Activated T-helper 1 cell treated with anti-CD3 and anti-CD28 coated beads, Interleukin-12 subunit alpha, Interleukin-12 subunit beta, Interleukin-2, Interleukin-4 antibody, amounts not matched to agents 30 ng/mL and 10 ng/mL and 1 ng/mL, durations not matched to agents 14 hours and 24 hours and 36 hours (primary cell): ENCODE measurements around the gene NPY. TPM values are rescaled to one million over a fixed set of nuclear protein-coding genes. Genes with fewer than 3 reads are reported as not detected.
"Not testable (repeated sequence)": the region's sequence is repeated elsewhere in the genome, so short reads cannot be mapped to it uniquely, and the experiment has no call there.

Experiments
- DNase-seq: peaks from one replicate; pipeline ENCODE4 v3.0.0; 2021; ENCODE audit warnings: low spot score
- H3K27ac Mint-ChIP-seq: one replicate; pipeline ENCODE4 v1.8.0; 2021; ENCODE audit warnings: mild to moderate bottlenecking, mixed read lengths
- H3K27me3 Mint-ChIP-seq: one replicate; pipeline ENCODE4 v1.8.0; 2022; ENCODE audit warnings: mild to moderate bottlenecking, moderate library complexity, mixed read lengths; ENCODE audit not compliant: insufficient read depth
- H3K36me3 Mint-ChIP-seq: one replicate; pipeline ENCODE4 v1.8.0; 2021; ENCODE audit warnings: low read depth, mixed read lengths
- H3K4me1 Mint-ChIP-seq: one replicate; pipeline ENCODE4 v1.8.0; 2021; ENCODE audit warnings: low read depth, mixed read lengths
- H3K4me3 Mint-ChIP-seq: one replicate; pipeline ENCODE4 v1.8.0; 2021; ENCODE audit warnings: mild to moderate bottlenecking, moderate library complexity, mixed read lengths
- H3K9me3 Mint-ChIP-seq: one replicate; pipeline ENCODE4 v1.8.0; 2021; ENCODE audit warnings: mixed read lengths
- intact Hi-C: fragments of 100-400 bp; cut with micrococcal nuclease; formaldehyde crosslinking; loops from one replicate; pipeline ENCODE4 v1.15.1; 2024
- total RNA-seq: library from RNA; stranded (reverse); gene quantifications from 2 replicates; pipeline ENCODE4 v1.2.3, GENCODE V29; 2022

The NPY gene
- total RNA-seq = not detected in 2 replicates

- no peak for DNase-seq
- H3K4me3 Mint-ChIP-seq = peak within 1 kb of the TSS; percentile 65
- intact Hi-C loops = loop anchor here (10.0 kb wide), 1 partner anchor 1581 kb away; no protein-coding TSS in a partner anchor
- H3K9me3 Mint-ChIP-seq = no peaks in the 10 kb centered on the region
- no peak within 1 kb of the TSS for H3K27ac Mint-ChIP-seq
- peaks cover 5% of the 10 kb centered on the region for H3K4me1 Mint-ChIP-seq
- no peaks in the 10 kb centered on the region for H3K36me3 Mint-ChIP-seq
- peaks cover 53% of the 10 kb centered on the region for H3K27me3 Mint-ChIP-seq
Measured at GRCh38 chr7:24283897-24284698, at the start of gene NPY. Gene NPY (plus strand): TSS chr7:24284190. CDS start chr7:24285241, 1,051 bp downstream.

DNA sequence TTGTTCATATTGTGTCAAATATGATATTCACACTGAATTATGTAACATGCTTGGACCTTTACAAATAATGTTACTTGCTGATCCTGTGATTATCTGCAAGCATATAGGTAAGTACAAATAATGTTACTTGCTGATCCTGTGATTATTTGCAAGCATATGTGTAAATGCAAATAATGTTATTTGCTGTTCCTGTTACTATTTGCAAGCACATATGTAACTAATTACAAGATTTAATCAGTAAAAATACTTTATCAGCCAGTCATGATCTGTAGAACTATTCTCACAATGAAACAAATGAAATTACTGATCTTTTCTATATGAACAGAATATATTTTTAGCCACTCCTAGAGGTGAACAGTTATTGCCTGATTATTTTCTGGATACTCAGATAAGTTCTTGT, 44.7 kb upstream of the NPY start:
- peaks cover 9% of the 10 kb centered on the region for H3K27me3 Mint-ChIP-seq
- intact Hi-C loops = no loop called here
- no peak overlapping the region for H3K27ac Mint-ChIP-seq
- no peaks in the 10 kb centered on the region for H3K9me3 Mint-ChIP-seq
- H3K36me3 Mint-ChIP-seq = no peaks in the 10 kb centered on the region
- no peak for DNase-seq
- no peaks in the 10 kb centered on the region for H3K4me1 Mint-ChIP-seq
- no peak overlapping the region for H3K4me3 Mint-ChIP-seq

DNA sequence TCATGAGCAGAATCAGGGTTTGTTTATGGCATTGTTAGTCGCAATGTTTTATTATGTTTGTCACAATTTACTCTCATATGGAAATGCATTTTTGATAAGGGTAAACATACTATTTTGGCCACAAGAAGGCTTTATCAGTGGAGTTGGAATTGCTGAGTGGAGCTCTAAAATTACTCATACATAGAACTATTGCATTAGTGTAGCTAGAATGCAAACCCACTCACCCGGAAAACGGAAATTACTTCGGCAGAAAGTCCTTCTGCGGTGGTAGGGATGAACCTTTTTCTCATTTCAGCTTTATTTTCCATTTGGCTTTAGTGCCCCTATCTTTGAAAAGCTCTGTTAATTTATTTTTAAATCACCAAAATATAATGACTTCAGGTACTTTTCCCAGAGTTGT, 42.8 kb upstream of the NPY start:
- Mint-ChIP-seq H3K4me3 (no peak overlapping the region), H3K9me3 (no peaks in the 10 kb centered on the region), H3K4me1 (no peaks in the 10 kb centered on the region), H3K27ac (no peak overlapping the region), H3K36me3 (no peaks in the 10 kb centered on the region), H3K27me3 (peaks cover 9% of the 10 kb centered on the region)
- DNase-seq = no peak
- intact Hi-C loops = no loop called here

DNA sequence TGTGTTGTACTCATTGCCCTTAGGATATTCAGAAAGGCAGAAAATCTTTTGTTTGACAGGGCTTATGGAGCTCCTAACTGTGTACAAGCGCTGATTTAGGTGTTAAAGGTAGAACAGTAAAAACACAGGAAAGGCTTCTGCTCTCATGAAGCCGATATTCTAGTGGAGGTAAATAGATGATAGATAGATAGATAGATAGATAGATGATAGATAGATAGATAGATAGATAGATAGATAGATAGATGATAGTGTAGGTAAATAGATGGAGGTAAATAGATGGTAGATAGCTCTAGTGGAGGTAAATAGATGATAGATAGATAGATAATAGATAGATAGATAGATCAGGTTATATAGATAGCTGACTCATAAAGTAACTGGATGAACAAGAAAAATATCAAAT, 39.4 kb upstream of the NPY start:
- Mint-ChIP-seq H3K36me3 (no peaks in the 10 kb centered on the region), H3K27ac (no peak overlapping the region), H3K4me3 (no peak overlapping the region), H3K4me1 (no peaks in the 10 kb centered on the region), H3K9me3 (no peaks in the 10 kb centered on the region), H3K27me3 (peaks cover 9% of the 10 kb centered on the region)
- no peak for DNase-seq
- intact Hi-C loops = no loop called here

GRCh38 chr7:24245362-24245761, 38.6 kb upstream of the NPY start:
- H3K36me3 Mint-ChIP-seq = no peaks in the 10 kb centered on the region
- intact Hi-C loops = no loop called here
- no peak overlapping the region for H3K4me3 Mint-ChIP-seq
- H3K4me1 Mint-ChIP-seq = no peaks in the 10 kb centered on the region
- peaks cover 3% of the 10 kb centered on the region for H3K9me3 Mint-ChIP-seq
- no peak for DNase-seq
- H3K27me3 Mint-ChIP-seq = peaks cover 6% of the 10 kb centered on the region
- H3K27ac Mint-ChIP-seq = no peak overlapping the region

GRCh38 chr7:24249266-24249665, 34.7 kb upstream of the NPY start:
- Mint-ChIP-seq H3K4me3 (no peak overlapping the region), H3K9me3 (peaks cover 22% of the 10 kb centered on the region), H3K27ac (no peak overlapping the region), H3K27me3 (no peaks in the 10 kb centered on the region), H3K4me1 (no peaks in the 10 kb centered on the region), H3K36me3 (no peaks in the 10 kb centered on the region)
- intact Hi-C loops = no loop called here
- DNase-seq = no peak

- Mint-ChIP-seq H3K9me3 (peaks cover 26% of the 10 kb centered on the region), H3K27ac (no peak overlapping the region), H3K36me3 (no peaks in the 10 kb centered on the region), H3K27me3 (no peaks in the 10 kb centered on the region), H3K4me1 (peaks cover 14% of the 10 kb centered on the region), H3K4me3 (no peak overlapping the region)
- no peak for DNase-seq
- intact Hi-C loops = no loop called here
Measured at GRCh38 chr7:24251568-24251967, 32.4 kb upstream of the NPY start.

DNA sequence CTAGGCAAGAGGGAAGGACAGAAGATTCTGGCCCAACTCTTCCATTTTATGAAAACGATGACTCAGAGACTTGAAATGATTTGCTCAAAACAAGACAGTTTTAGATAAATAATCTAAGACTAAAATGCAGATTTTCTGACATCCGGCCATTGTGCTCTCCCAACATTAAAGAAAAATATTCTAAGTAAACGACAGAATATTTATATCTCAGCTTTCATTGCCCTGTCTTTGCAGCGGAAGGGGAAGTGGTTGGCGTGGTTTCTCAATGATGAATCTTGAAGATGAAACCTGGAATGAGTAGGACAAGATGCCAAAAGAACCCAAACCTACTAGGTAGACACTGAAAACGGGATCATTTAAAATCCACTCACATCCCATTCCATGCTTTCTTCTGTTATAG, 28.9 kb upstream of the NPY start:
- no peaks in the 10 kb centered on the region for H3K36me3 Mint-ChIP-seq
- H3K4me3 Mint-ChIP-seq = no peak overlapping the region
- peaks cover 14% of the 10 kb centered on the region for H3K4me1 Mint-ChIP-seq
- peaks cover 23% of the 10 kb centered on the region for H3K9me3 Mint-ChIP-seq
- H3K27me3 Mint-ChIP-seq = no peaks in the 10 kb centered on the region
- H3K27ac Mint-ChIP-seq = no peak overlapping the region
- DNase-seq = no peak
- intact Hi-C loops = no loop called here

GRCh38 chr7:24258324-24258723, 25.7 kb upstream of the NPY start:
- DNase-seq, H3K27me3 Mint-ChIP-seq, H3K9me3 Mint-ChIP-seq, H3K4me3 Mint-ChIP-seq, H3K36me3 Mint-ChIP-seq, intact Hi-C loops, H3K27ac Mint-ChIP-seq: not testable (repeated sequence)
- peaks cover 14% of the 10 kb centered on the region for H3K4me1 Mint-ChIP-seq

DNA sequence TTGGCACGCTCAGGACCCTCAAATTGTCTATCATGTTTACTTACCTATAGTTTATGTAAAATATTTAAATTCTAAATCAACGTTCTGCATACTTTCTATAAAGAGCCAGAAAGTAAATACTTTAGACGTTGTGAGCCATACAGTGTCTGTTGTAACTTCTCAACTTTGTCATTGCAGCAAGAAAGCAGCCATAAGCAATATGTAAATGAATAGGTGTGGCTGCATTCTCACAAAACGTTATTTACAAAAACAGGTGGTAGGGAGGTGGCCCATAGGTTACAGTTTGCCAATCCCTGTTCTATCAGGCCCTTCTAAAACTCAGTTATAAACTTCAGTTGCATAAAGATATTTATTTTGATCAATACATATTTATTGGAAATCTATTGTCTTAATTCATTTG, 12.1 kb upstream of the NPY start:
- intact Hi-C loops = no loop called here
- H3K4me1 Mint-ChIP-seq = no peaks in the 10 kb centered on the region
- no peaks in the 10 kb centered on the region for H3K36me3 Mint-ChIP-seq
- DNase-seq = no peak
- H3K4me3 Mint-ChIP-seq = no peak overlapping the region
- no peaks in the 10 kb centered on the region for H3K9me3 Mint-ChIP-seq
- no peak overlapping the region for H3K27ac Mint-ChIP-seq
- peaks cover 17% of the 10 kb centered on the region for H3K27me3 Mint-ChIP-seq

- DNase-seq = no peak
- Mint-ChIP-seq H3K36me3 (no peaks in the 10 kb centered on the region), H3K27me3 (peaks cover 32% of the 10 kb centered on the region), H3K27ac (no peak overlapping the region), H3K9me3 (no peaks in the 10 kb centered on the region), H3K4me1 (peaks cover 5% of the 10 kb centered on the region), H3K4me3 (no peak overlapping the region)
- intact Hi-C loops = no loop called here
Measured at GRCh38 chr7:24279512-24279911, 4.5 kb upstream of the NPY start.

- Mint-ChIP-seq H3K27ac (no peak overlapping the region), H3K27me3 (peaks cover 51% of the 10 kb centered on the region), H3K9me3 (no peaks in the 10 kb centered on the region), H3K36me3 (no peaks in the 10 kb centered on the region), H3K4me3 (peak overlapping the region; percentile 65), H3K4me1 (peaks cover 5% of the 10 kb centered on the region)
- intact Hi-C loops = loop anchor here (10.0 kb wide), 1 partner anchor 1581 kb away; no protein-coding TSS in a partner anchor
- DNase-seq = no peak
Measured at GRCh38 chr7:24283554-24283896, 465 bp upstream of the NPY start.

DNA sequence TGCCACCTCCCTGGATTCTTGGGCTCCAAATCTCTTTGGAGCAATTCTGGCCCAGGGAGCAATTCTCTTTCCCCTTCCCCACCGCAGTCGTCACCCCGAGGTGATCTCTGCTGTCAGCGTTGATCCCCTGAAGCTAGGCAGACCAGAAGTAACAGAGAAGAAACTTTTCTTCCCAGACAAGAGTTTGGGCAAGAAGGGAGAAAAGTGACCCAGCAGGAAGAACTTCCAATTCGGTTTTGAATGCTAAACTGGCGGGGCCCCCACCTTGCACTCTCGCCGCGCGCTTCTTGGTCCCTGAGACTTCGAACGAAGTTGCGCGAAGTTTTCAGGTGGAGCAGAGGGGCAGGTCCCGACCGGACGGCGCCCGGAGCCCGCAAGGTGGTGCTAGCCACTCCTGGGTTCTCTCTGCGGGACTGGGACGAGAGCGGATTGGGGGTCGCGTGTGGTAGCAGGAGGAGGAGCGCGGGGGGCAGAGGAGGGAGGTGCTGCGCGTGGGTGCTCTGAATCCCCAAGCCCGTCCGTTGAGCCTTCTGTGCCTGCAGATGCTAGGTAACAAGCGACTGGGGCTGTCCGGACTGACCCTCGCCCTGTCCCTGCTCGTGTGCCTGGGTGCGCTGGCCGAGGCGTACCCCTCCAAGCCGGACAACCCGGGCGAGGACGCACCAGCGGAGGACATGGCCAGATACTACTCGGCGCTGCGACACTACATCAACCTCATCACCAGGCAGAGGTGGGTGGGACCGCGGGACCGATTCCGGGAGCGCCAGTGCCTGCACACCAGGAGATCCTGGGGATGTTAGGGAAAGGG, 913 bp downstream of the NPY start:
- H3K27me3 Mint-ChIP-seq = peaks cover 53% of the 10 kb centered on the region
- H3K9me3 Mint-ChIP-seq = no peaks in the 10 kb centered on the region
- intact Hi-C loops = loop anchor here (5.0 to 10.0 kb wide), 2 partner anchors 713 to 1580 kb away; no protein-coding TSS in a partner anchor
- peaks cover 5% of the 10 kb centered on the region for H3K4me1 Mint-ChIP-seq
- no peak for DNase-seq
- H3K36me3 Mint-ChIP-seq = no peaks in the 10 kb centered on the region
- H3K4me3 Mint-ChIP-seq = no peak overlapping the region
- H3K27ac Mint-ChIP-seq = no peak overlapping the region
